HG02763 (cell line): ENCODE data around the gene MAPK8.

Experiments
- ATAC-seq: cut with Tn5 transposase; IDR thresholded peaks from one replicate; pipeline ENCODE4 v1.9.1; 2021; ENCODE audit warnings: mild to moderate bottlenecking, moderate library complexity; ENCODE audit not compliant: unreplicated experiment

The MAPK8 gene

DNA sequence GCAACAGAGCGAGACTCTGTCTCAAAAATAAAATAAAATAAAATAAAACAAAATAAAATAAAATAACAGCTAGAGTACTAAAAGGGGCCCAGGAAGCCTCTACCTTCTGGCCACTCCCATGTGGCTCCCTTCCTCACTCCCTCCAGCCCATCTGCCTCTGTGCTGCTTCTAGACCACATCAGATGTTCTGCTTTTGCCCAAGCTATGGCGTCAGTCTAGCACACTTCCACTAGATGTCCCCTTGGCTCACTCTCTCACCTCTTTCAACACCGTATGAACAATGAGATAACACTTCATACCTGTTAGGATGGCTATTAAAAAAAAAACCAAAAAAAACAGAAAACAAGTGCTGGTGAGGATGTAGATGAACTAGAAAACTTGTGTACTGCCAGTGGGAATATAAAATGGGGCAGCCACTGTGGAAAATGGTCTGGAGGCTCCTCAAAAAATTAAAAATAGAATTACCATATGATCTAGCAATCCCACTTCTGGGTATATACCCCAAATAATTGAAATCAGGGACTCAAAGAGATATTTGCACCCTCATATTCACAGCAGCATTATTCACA lies 166.1 kb downstream of the MAPK8 start:
- no peak for ATAC-seq

DNA sequence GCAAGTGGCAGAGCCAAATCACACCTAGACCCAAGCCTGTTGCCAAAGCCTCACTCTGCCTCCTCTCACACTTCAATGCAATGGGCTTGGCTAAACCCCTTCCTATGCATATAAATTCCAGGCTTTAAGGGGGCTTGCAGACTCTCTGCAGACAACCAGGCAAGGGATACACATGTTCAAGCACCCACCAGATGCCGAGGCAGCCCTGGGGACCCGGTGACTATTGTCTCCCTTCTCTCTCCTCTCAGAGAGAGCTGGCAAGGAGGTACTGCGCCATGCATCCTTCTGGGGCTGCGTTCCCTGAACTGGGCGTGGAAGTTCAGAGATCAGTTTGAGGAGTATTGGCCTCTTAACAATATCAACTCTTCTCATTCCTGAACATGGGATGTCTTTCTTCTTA lies 167.2 kb downstream of the MAPK8 start:
- ATAC-seq = no peak

DNA sequence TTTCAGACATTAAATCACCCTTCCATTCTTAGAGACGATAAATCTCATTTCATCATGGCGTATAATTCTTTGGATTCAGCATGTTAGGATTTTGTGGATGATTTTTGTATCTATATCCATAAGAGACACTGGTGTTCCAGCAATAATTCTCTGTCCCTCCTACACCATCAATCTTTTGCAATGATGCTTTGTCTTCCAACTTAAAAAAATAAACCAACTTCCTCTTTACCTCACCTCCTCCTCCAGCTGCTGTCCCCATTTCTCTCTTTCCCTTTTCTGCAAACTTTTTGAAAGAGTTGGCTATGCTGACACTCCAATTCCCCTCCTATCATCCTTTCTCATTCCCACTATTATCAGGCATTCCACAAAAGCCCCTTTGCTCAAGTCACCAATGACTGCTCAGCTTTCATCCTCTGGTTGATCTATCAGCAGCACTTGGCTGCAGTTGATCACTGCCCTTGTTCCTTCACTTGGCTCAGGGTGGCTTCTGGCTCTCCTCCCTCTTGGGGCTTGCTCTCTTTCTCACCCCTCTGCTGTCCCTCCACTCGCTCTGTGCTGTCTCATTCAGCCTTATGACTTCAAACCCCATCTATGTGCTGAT lies 168.4 kb downstream of the MAPK8 start:
- no peak for ATAC-seq

DNA sequence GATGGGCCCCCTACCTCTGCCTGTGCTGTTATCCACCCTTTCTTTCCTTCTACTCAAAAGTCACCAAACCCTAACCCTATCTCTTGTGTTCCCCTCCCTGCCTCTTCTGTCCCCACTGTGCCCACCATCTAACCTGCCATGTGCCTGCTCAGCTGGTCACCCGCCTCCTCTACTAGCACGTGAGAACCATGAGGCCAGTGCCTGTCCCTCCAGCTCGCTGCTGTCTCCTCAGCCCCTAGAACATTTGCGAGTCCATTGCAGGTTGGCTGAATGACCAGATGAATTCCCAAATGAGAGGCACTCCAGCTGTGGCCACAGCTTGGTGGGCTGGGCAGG lies 169.4 kb downstream of the MAPK8 start:
- no peak for ATAC-seq

DNA sequence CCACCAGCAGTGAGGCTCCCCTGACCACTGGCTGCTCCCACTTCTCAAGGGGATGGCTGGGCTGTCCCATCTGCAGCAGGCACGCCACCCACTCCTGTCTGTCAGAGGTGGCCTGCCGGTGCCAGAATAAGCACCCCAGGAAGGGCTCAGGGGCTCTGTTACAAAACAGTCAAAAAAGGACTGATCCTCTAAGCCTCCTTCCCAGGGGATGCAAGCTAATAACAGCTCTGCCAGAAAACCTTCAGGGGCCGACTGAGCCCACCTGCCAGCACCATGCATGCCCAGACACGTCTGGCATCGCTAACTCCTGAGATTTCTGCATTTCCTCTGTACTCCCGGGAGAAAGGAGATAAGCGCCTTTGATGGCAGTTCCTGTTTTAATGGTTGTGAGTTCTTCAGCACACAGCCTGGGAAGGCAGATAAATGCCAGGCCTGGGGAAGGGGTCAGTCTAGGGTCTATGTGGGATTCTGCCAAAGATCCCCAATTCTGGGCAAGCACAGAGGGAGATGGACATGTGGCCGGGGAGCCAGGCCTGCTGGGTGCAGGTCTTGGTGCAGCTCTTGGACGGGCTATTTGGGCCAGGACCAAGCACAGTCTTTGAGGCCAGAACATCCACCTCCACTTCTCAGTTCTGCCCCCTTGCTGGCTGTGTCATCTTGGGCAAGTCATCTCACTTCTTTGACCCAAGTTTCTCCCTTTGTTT lies 170.0 kb downstream of the MAPK8 start:
- no peak for ATAC-seq

DNA sequence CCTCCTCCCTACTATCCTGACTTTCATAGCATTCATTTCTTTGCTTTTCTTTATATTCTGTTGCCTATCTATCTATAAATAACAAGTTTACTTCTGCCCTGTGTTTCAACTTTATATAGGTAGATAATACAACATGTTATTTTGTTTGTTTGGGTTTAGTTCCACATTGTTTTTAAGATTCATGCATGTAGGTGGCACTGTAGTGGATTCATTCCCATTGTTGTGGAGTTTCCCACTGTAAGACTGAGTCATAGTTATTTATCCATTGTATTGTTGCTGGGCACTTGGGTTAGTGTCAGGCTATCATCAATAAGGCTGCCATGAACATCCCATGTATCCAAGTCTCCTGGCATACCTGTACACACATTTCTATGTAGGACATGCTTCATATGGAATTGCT lies 170.7 kb downstream of the MAPK8 start:
- no peak for ATAC-seq

DNA sequence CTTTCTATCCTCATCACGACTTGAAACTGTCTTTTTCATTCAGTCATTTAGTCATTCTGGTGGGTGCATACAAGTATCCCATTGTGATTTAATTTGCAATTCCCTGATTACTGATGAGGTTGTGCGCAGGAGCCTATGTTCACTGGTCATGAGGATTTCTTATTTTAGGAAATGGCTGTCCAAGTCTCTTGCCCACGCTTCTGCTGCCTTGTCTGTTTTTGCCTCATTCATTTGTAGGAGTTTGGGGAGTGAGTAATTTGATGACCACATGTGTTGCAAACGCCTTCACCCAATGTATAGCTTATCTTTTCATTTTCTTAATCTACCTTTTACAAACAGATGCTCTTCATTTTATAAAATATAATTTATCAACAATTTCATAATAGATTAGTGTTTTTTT lies 171.1 kb downstream of the MAPK8 start:
- ATAC-seq = no peak

DNA sequence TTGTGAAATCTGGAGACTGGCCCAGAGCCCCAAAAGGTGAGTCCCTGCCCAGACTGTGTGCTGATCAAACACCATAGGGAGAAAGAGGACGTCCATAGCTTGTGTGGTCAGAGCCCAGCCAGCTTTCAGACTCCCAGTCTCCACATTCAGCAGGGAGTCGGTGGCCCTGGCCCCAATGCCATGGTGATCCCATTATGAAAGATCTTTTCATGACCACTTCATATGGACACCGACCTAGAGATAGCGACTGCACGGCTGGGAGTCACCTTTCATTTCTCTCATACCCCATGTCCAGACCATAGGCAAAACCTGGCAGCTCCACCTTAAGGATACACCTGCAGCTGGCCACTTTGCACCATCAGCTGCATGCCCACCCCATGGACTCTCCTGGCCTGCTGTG lies 172.0 kb downstream of the MAPK8 start:
- no peak for ATAC-seq

DNA sequence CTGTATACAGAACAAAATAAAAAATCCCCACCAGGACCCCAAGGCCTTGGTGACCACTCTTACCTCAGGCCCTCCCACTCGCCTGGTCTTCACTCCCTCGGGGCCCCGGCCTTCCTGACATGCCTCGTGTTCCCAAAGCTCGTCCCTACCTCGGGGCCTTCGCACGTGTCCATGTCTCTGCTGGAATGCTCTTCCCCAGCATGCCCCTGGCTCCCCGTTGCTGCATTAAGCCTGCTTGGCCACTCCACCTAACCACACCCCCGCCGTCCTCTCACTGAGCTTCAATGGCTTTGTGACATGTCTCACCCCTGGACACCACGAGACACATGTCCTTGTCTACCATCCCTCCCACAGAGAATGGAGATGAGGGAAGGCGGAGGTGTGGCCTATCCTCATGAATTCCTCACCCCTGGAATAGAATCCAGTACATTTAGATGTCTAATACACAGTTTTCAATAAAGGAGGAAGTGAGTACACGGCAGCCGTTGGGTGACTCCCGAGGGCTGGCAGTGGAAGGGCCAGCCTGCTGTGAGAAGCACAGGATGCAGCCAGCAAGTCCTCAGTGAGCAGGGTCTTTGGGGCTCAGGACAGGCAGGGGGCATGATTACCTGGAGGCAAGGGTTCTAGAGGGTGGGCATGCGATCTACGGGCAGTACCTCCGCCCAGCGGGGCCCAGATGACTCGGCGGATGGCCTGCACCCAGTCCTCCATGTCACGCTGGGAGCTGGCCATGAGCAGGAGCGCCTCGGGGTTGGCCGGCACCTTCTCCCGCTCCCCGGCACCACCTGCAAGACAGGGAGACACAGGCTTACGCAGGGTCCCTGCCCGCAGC lies 172.7 kb downstream of the MAPK8 start:
- ATAC-seq = no peak

DNA sequence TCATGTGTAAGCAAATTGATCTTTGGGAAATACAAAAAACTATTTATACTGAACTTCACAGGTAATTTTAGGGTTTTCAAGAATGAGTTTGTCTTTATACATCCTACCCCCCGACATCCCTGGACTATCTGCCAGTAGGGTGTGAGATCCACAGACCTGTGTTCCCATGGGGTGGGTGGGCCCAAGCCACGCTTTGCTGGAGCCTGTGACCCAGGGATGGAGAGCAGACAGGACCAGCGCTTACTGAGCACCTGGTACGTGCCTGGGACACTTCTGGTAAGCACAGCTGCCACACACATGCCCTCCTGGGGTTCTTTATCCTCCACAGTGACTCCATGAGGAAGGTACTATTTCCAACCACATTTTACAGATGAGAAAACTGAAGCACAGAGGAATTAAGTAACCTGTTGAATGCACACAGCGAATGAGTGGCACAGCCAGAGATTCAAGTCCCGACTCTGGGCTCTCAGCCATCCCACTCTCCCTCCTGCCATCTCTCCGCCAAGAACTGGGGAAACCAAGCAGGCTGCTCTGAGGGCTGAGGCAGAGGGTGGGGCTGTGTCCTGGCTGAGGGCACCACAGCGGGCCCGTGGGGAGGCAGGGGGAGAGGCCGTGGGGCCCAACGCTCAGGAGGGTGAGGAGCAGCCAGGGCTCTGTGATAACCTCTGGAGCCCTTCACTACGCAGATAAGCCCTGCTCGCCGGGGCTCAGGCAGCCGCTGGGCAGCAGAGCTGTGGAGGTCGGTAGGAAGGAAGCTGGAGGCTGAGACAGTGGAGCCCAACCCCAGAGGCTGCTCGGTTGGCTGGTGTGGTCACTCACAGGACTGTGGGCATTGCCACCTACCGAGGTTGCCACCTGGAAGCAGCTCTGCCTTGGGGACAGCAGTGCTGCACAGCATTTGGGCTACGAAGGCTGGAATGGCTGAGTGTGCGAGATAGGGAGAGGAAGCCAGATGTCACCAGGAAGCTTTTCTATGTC lies 174.2 kb downstream of the MAPK8 start:
- no peak for ATAC-seq

DNA sequence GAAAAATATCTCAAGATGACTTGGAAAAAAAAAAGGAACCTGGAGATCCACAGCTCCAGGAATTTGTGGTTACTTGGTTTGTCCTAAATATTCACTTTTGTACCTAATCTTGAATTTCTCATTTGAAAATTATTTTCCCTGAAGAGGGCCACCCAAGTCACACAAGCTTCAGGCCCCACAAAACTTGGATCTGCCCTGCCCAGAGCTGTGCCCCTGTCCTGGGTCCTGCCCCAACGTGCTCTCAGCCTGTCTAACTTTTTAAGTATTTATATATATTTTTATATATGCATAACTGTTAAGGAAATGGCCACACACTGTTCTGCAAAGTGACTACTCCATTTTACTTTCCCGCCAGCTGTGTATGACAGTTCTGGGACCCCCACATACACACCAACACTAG lies 174.9 kb downstream of the MAPK8 start:
- ATAC-seq = no peak

DNA sequence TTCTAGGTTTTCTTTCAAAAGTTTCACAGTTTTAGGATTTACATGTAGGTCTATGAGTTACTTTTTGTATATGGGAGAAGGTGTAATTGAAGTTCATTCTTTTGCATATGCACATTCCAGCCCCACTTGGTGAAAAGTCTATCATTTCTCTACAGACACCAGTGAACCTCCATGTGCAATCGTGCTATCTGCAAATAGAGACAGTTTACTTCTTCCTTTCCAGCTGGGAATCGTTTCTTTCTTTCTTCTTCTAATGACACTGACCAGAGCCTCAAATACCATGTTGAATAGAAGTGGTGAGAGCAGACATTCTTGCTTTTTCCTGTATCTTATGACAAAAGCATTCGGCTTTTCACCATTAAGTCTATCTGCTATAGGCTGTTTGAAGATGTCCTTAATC lies 175.7 kb downstream of the MAPK8 start:
- ATAC-seq = no peak

DNA sequence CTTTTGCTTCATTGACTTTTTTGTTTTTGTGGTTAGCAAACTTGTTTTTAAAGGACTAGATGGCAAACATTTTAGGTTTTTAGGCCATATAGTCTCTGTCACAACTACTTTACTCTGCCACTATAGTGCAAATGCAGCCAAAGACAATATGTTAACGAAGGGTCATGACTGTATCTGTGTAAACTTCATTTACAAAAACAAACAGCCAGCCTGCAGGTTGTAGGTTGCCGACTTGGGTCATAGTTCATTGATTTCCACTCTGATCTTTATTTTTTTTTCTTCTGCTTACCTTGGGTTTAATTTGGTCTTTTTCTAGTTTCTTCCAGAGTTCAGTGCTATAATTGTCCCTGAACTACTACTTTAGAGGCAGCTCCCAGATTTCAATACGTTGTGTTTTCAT lies 178.4 kb downstream of the MAPK8 start:
- no peak for ATAC-seq

DNA sequence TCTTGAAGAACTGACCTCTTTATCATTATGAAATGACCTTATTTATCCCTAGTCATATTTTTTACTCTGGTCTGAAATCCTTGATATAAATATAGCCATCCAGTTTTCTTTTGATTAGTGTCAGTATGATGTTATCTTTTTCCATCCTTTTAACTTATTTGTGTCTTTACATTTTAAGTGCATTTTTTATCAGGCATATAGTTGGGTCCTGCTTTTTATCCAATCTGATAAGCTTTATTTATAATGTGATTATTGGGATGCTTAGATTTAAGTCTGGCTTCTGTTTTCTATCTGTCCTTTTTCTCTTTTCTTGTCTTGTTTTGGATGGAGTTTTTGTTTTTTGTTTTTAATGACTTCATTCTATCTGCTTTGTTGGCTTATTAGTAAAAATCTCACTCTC lies 179.2 kb downstream of the MAPK8 start:
- ATAC-seq = no peak

DNA sequence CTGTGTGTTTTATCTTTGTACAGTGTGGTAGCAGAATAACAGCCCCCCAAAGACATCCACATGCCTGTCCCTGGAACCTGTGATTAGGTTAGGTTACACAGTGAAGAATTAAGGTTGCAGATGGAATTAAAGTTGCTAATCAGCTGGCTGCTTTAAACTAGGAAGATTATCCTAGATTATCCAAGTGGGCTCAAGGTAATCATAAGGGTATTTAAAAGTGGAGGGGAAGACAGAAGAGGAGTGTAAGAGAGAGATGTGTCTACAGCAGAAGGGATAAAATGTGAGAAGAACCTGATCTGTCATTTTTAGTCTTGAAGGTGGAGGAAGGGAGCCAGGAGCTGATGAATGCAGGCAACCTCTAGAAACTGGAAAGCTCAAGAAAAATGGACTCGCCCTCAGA lies 180.8 kb downstream of the MAPK8 start:
- no peak for ATAC-seq
